Skin of body (tissue), 2 donors: ENCODE measurements around the gene PKD1. TPM values are rescaled to one million over a fixed set of nuclear protein-coding genes. Genes with fewer than 3 reads are reported as not detected.
"Not testable (repeated sequence)": the region's sequence is repeated elsewhere in the genome, so short reads cannot be mapped to it uniquely, and the experiment has no call there.

Source experiments
- DNase-seq: peaks from one replicate; lab custom pipeline; 2025; lab: John Stamatoyannopoulos, UW
- total RNA-seq: library from RNA; depleted of rRNA; stranded (reverse); fragments of >200 nt; gene quantifications from one replicate; pipeline ENCODE4 v1.2.3, GENCODE V29; 2014

The PKD1 gene
- total RNA-seq, 1 donor from 2014 or later, result 76.2 TPM

GRCh38 chr16:2151188-2152091 is 15.7 kb upstream of the PKD1 start:
- DNase-seq, result no peak

- no peak for DNase-seq
Observed at GRCh38 chr16:2150418-2151187, 14.9 kb upstream of the PKD1 start.

- no peak for DNase-seq
Observed at GRCh38 chr16:2149630-2150417, 14.1 kb upstream of the PKD1 start.

GRCh38 chr16:2148714-2149629 is 13.3 kb upstream of the PKD1 start:
- DNase-seq, result no peak

- DNase-seq, result no peak
Observed at GRCh38 chr16:2147981-2148671, 12.4 kb upstream of the PKD1 start, which contains the start of gene RAB26. Gene RAB26, plus strand, starts transcription at chr16:2148625. Its CDS starts 159 bp downstream, at chr16:2148784.

- no peak for DNase-seq
Observed at GRCh38 chr16:2147378-2147777, 11.7 kb upstream of the PKD1 start.

- no peak for DNase-seq
Observed at GRCh38 chr16:2145843-2146242, 10.1 kb upstream of the PKD1 start.

GRCh38 chr16:2143878-2144485 is 8.3 kb upstream of the PKD1 start:
- DNase-seq, result no peak

- no peak for DNase-seq
Observed at GRCh38 chr16:2142942-2143877, 7.5 kb upstream of the PKD1 start.

- DNase-seq, result not testable (repeated sequence)
Observed at GRCh38 chr16:2135071-2135470, 627 bp downstream of the PKD1 start.

- not testable (repeated sequence) for DNase-seq
Observed at GRCh38 chr16:2133797-2134196, 1.9 kb downstream of the PKD1 start.

- DNase-seq, result not testable (repeated sequence)
Observed at GRCh38 chr16:2129890-2130447, 5.7 kb downstream of the PKD1 start.

GRCh38 chr16:2129251-2129650 is 6.4 kb downstream of the PKD1 start:
- DNase-seq, result not testable (repeated sequence)

- DNase-seq, result peak; percentile 61
Observed at GRCh38 chr16:2127630-2128280, 7.9 kb downstream of the PKD1 start.

GRCh38 chr16:2126928-2127556 is 8.7 kb downstream of the PKD1 start:
- not testable (repeated sequence) for DNase-seq

- DNase-seq, result not testable (repeated sequence)
Observed at GRCh38 chr16:2126161-2126743, 9.4 kb downstream of the PKD1 start.
